GM23338 (cell line): ENCODE measurements around the gene TAPBP. TPM values are rescaled to one million over a fixed set of nuclear protein-coding genes. Genes with fewer than 3 reads are reported as not detected.

Source experiments
- ATAC-seq: fragments of 200-7000 bp; cut with Tn5 transposase; 3 replicates; pipeline ENCODE4 v1.9.1; 2020
- DNase-seq: peaks from one replicate; pipeline ENCODE4 v3.0.0-alpha.2; 2015; ENCODE audit warnings: low spot score
- H2AFZ ChIP-seq: fragments of 200-600 bp; sonication (generic); 2 replicates; pipeline ENCODE4 v1.8.0; 2016; ENCODE audit warnings: antibody characterized with exemption, mild to moderate bottlenecking, moderate library complexity
- H3F3A ChIP-seq: fragments of 200-600 bp; sonication (generic); replicated peaks from 2 replicates; pipeline ENCODE4 v1.8.0; 2017; ENCODE audit warnings: antibody characterized with exemption, mixed run types, low read depth
- H3K27ac ChIP-seq: fragments of 200-600 bp; sonication (generic); 2 replicates; pipeline ENCODE4 v1.6.1; 2016; ENCODE audit warnings: low read depth
- H3K27me3 ChIP-seq: fragments of 200-600 bp; sonication (generic); 2 replicates; pipeline ENCODE4 v1.8.0; 2016; ENCODE audit warnings: mild to moderate bottlenecking, mixed run types, moderate library complexity; ENCODE audit not compliant: insufficient read depth
- H3K36me3 ChIP-seq: fragments of 200-600 bp; sonication (generic); 2 replicates; pipeline ENCODE4 v1.8.0; 2016; ENCODE audit warnings: mild to moderate bottlenecking; ENCODE audit not compliant: insufficient read depth
- H3K4me1 ChIP-seq: fragments of 200-600 bp; sonication (generic); 2 replicates; pipeline ENCODE4 v1.8.0; 2016; ENCODE audit warnings: mild to moderate bottlenecking, moderate library complexity; ENCODE audit not compliant: insufficient read depth
- H3K4me2 ChIP-seq: fragments of 200-600 bp; sonication (generic); 2 replicates; pipeline ENCODE4 v1.7.1; 2017; ENCODE audit warnings: mixed run types
- H3K4me3 ChIP-seq: fragments of 200-600 bp; sonication (generic); 2 replicates; pipeline ENCODE4 v1.6.1; 2016; ENCODE audit warnings: mixed run types
- H3K79me2 ChIP-seq: fragments of 200-600 bp; sonication (generic); replicated peaks from 2 replicates; pipeline ENCODE4 v1.8.0; 2017; ENCODE audit warnings: mild to moderate bottlenecking; ENCODE audit not compliant: insufficient read depth
- H3K9me2 ChIP-seq: fragments of 200-600 bp; sonication (generic); 2 replicates; pipeline ENCODE4 v1.8.0; 2017; ENCODE audit not compliant: insufficient read depth
- H4K20me1 ChIP-seq: fragments of 200-600 bp; sonication (generic); replicated peaks from 2 replicates; pipeline ENCODE4 v1.8.0; 2017; ENCODE audit warnings: mild to moderate bottlenecking; ENCODE audit not compliant: insufficient read depth
- H3K27ac Mint-ChIP-seq: 2 replicates; pipeline ENCODE4 v1.8.0; 2020; ENCODE audit warnings: inconsistent platforms, mild to moderate bottlenecking, moderate library complexity, mixed read lengths
- H3K27me3 Mint-ChIP-seq: 3 replicates; pipeline ENCODE4 v1.8.0; 2022; ENCODE audit warnings: low read depth, mild to moderate bottlenecking, moderate library complexity, mixed read lengths, inconsistent platforms; ENCODE audit not compliant: insufficient read depth, poor library complexity
- H3K36me3 Mint-ChIP-seq: 3 replicates; pipeline ENCODE4 v1.8.0; 2021; ENCODE audit warnings: low read depth, mild to moderate bottlenecking, inconsistent platforms, moderate library complexity, mixed read lengths
- H3K4me1 Mint-ChIP-seq: 3 replicates; pipeline ENCODE4 v1.8.0; 2020; ENCODE audit warnings: mild to moderate bottlenecking, inconsistent platforms, mixed read lengths
- H3K4me3 Mint-ChIP-seq: 3 replicates; pipeline ENCODE4 v1.8.0; 2021; ENCODE audit warnings: moderate library complexity, mild to moderate bottlenecking, inconsistent platforms, mixed read lengths
- H3K9me3 Mint-ChIP-seq: 3 replicates; pipeline ENCODE4 v1.8.0; 2020; ENCODE audit warnings: moderate library complexity, mild to moderate bottlenecking, inconsistent platforms, mixed read lengths
- CREB1 ChIP-seq: fragments of 250-450 bp; sonication (Bioruptor Pico); IDR thresholded peaks from 2 replicates; pipeline ENCODE4 v1.5.0; 2020; ENCODE audit warnings: low read depth, mild to moderate bottlenecking, moderate library complexity
- EZH2 ChIP-seq: fragments of 200-600 bp; sonication (generic); IDR thresholded peaks from one replicate; pipeline ENCODE4 v1.8.0; 2017; ENCODE audit warnings: antibody characterized with exemption, mild to moderate bottlenecking, low read depth; ENCODE audit not compliant: unreplicated experiment
- JUNB ChIP-seq: IDR thresholded peaks from one replicate; pipeline ENCODE4 v1.6.1; 2016; ENCODE audit warnings: antibody characterized with exemption; ENCODE audit not compliant: unreplicated experiment
- NANOG ChIP-seq: IDR thresholded peaks from 2 replicates; pipeline ENCODE4 v1.6.1; 2016; ENCODE audit warnings: antibody characterized with exemption, borderline replicate concordance
- ZNF331 ChIP-seq: fragments of 250-450 bp; sonication (Bioruptor Pico); IDR thresholded peaks from 2 replicates; pipeline ENCODE4 v1.5.0; 2020; ENCODE audit warnings: low read depth, mild to moderate bottlenecking, moderate library complexity
- polyA plus RNA-seq: library from polyadenylated mRNA; unstranded; fragments of >200 nt; fragmentation: Nextera tagmentation; extraction: Ambion mirVana; gene quantifications from 2 replicates; pipeline ENCODE4 v1.2.1, GENCODE V29; 2016
- total RNA-seq: library from RNA; depleted of rRNA; stranded (reverse); fragments of >200 nt; shearing (Covaris generic); gene quantifications from 2 replicates; pipeline ENCODE4 v1.2.3, GENCODE V29; 2014
- TF ChIP-seq, protein P1 (sequence below): IDR thresholded peaks from 2 replicates; pipeline ENCODE4 v1.6.1; 2016; ENCODE audit warnings: antibody characterized with exemption
- TF ChIP-seq, protein P2 (sequence below): IDR thresholded peaks from one replicate; pipeline ENCODE4 v1.6.1; 2018; ENCODE audit warnings: antibody characterized with exemption; ENCODE audit not compliant: unreplicated experiment
- TF ChIP-seq, protein P3 (sequence below), 2 experiments: fragments of 200-600 bp in 1 of 2; sonication (generic) in 1 of 2; conservative IDR thresholded peaks; 2 replicates each; pipeline versions ENCODE4 v1.5.1 to v1.6.1; 2016 to 2017; ENCODE audit warnings: antibody characterized with exemption in 2 of 2, low read depth in 2 of 2, mild to moderate bottlenecking in 2 of 2, moderate library complexity in 1 of 2
- TF ChIP-seq, protein P4 (sequence below): fragments of 250-450 bp; sonication (Bioruptor Pico); IDR thresholded peaks from 2 replicates; pipeline ENCODE4 v1.5.0; 2020; ENCODE audit warnings: mild to moderate bottlenecking, moderate library complexity

TAPBP gene
- total and polyA plus RNA-seq, 2 experiments from 2014 or later: 19.9 to 37.5 TPM

DNA sequence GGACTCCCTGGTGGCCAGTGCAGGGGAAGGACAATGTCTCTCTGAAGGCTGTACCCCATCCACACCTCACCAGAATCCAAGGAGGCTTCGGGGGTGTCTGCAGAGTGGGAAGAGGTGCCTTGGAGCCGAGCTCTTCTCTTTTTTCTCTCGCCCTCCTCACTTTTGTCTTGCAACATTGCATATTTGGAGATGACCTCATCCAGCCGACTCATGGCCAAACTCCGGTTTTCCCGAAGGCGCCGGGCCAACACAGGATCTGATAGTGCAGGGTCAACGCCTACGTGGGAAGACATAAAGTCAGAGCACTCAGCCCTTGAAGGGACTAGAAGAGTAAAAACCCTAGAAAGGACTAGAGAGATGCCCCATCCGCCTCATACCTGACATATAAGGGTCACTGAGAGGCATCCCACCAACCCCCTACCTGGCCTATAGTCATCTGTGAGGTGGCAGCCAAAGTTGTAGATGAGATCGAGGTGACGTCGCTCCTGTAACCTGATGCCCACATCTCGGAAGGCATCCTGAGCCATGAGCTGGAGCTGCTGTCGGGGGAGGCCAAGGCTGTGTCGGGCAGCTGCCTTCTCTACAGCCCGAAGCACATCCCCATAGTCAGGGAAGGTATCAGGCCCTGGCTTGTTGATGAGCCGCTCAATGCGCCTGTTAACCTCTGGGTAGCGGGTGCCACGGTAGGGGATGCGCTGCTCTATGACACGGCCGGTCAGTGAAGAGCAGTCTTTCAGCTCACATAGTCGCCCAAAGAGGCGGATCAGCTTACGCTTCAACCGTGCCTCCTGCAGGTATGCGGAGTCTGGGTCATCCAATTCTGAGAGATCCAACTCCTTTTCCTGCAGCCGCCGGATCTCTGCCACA lies 6.7 kb upstream of the TAPBP start:
- ATAC-seq (no peak), DNase-seq (peak; percentile 41)
- Histone ChIP-seq H3K27ac (peak overlapping the region; percentile 69; the same call in 1 of the 2 replicates), H4K20me1 (peaks cover 11% of the 10 kb centered on the region), H3K27me3 (no peaks in the 10 kb centered on the region), H3K79me2 (peaks cover 36% of the 10 kb centered on the region), H3K9me2 (no peaks in the 10 kb centered on the region), H3K4me2 (peak overlapping the region; percentile 92), H3F3A (peaks cover 20% of the 10 kb centered on the region), H3K36me3 (peaks cover 14% of the 10 kb centered on the region), H2AFZ (no peak overlapping the region), H3K4me1 (peaks cover 47% of the 10 kb centered on the region), H3K4me3 (peak overlapping the region; percentile 30; the same call in 1 of the 2 replicates)
- Mint-ChIP-seq H3K4me3 (peak overlapping the region; percentile 90), H3K4me1 (peaks cover 63% of the 10 kb centered on the region), H3K9me3 (no peaks in the 10 kb centered on the region; the same call in 1 of the 3 replicates), H3K27ac (peak overlapping the region; percentile 92), H3K27me3 (peaks cover 15% of the 10 kb centered on the region), H3K36me3 (peaks cover 42% of the 10 kb centered on the region)
- TF ChIP-seq JUNB (no peak), CREB1 (no peak), ZNF331 (no peak), EZH2 (no peak), NANOG (no peak)
- TF ChIP-seq, protein P1, sequence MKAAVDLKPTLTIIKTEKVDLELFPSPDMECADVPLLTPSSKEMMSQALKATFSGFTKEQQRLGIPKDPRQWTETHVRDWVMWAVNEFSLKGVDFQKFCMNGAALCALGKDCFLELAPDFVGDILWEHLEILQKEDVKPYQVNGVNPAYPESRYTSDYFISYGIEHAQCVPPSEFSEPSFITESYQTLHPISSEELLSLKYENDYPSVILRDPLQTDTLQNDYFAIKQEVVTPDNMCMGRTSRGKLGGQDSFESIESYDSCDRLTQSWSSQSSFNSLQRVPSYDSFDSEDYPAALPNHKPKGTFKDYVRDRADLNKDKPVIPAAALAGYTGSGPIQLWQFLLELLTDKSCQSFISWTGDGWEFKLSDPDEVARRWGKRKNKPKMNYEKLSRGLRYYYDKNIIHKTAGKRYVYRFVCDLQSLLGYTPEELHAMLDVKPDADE: no peak
- TF ChIP-seq, protein P2, sequence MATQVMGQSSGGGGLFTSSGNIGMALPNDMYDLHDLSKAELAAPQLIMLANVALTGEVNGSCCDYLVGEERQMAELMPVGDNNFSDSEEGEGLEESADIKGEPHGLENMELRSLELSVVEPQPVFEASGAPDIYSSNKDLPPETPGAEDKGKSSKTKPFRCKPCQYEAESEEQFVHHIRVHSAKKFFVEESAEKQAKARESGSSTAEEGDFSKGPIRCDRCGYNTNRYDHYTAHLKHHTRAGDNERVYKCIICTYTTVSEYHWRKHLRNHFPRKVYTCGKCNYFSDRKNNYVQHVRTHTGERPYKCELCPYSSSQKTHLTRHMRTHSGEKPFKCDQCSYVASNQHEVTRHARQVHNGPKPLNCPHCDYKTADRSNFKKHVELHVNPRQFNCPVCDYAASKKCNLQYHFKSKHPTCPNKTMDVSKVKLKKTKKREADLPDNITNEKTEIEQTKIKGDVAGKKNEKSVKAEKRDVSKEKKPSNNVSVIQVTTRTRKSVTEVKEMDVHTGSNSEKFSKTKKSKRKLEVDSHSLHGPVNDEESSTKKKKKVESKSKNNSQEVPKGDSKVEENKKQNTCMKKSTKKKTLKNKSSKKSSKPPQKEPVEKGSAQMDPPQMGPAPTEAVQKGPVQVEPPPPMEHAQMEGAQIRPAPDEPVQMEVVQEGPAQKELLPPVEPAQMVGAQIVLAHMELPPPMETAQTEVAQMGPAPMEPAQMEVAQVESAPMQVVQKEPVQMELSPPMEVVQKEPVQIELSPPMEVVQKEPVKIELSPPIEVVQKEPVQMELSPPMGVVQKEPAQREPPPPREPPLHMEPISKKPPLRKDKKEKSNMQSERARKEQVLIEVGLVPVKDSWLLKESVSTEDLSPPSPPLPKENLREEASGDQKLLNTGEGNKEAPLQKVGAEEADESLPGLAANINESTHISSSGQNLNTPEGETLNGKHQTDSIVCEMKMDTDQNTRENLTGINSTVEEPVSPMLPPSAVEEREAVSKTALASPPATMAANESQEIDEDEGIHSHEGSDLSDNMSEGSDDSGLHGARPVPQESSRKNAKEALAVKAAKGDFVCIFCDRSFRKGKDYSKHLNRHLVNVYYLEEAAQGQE: no peak
- TF ChIP-seq, protein P3, sequence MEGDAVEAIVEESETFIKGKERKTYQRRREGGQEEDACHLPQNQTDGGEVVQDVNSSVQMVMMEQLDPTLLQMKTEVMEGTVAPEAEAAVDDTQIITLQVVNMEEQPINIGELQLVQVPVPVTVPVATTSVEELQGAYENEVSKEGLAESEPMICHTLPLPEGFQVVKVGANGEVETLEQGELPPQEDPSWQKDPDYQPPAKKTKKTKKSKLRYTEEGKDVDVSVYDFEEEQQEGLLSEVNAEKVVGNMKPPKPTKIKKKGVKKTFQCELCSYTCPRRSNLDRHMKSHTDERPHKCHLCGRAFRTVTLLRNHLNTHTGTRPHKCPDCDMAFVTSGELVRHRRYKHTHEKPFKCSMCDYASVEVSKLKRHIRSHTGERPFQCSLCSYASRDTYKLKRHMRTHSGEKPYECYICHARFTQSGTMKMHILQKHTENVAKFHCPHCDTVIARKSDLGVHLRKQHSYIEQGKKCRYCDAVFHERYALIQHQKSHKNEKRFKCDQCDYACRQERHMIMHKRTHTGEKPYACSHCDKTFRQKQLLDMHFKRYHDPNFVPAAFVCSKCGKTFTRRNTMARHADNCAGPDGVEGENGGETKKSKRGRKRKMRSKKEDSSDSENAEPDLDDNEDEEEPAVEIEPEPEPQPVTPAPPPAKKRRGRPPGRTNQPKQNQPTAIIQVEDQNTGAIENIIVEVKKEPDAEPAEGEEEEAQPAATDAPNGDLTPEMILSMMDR (conservative IDR thresholded peaks at IDR 0.05; ENCODE audit: low read depth in 2 of 2): no peak
- TF ChIP-seq, protein P4, sequence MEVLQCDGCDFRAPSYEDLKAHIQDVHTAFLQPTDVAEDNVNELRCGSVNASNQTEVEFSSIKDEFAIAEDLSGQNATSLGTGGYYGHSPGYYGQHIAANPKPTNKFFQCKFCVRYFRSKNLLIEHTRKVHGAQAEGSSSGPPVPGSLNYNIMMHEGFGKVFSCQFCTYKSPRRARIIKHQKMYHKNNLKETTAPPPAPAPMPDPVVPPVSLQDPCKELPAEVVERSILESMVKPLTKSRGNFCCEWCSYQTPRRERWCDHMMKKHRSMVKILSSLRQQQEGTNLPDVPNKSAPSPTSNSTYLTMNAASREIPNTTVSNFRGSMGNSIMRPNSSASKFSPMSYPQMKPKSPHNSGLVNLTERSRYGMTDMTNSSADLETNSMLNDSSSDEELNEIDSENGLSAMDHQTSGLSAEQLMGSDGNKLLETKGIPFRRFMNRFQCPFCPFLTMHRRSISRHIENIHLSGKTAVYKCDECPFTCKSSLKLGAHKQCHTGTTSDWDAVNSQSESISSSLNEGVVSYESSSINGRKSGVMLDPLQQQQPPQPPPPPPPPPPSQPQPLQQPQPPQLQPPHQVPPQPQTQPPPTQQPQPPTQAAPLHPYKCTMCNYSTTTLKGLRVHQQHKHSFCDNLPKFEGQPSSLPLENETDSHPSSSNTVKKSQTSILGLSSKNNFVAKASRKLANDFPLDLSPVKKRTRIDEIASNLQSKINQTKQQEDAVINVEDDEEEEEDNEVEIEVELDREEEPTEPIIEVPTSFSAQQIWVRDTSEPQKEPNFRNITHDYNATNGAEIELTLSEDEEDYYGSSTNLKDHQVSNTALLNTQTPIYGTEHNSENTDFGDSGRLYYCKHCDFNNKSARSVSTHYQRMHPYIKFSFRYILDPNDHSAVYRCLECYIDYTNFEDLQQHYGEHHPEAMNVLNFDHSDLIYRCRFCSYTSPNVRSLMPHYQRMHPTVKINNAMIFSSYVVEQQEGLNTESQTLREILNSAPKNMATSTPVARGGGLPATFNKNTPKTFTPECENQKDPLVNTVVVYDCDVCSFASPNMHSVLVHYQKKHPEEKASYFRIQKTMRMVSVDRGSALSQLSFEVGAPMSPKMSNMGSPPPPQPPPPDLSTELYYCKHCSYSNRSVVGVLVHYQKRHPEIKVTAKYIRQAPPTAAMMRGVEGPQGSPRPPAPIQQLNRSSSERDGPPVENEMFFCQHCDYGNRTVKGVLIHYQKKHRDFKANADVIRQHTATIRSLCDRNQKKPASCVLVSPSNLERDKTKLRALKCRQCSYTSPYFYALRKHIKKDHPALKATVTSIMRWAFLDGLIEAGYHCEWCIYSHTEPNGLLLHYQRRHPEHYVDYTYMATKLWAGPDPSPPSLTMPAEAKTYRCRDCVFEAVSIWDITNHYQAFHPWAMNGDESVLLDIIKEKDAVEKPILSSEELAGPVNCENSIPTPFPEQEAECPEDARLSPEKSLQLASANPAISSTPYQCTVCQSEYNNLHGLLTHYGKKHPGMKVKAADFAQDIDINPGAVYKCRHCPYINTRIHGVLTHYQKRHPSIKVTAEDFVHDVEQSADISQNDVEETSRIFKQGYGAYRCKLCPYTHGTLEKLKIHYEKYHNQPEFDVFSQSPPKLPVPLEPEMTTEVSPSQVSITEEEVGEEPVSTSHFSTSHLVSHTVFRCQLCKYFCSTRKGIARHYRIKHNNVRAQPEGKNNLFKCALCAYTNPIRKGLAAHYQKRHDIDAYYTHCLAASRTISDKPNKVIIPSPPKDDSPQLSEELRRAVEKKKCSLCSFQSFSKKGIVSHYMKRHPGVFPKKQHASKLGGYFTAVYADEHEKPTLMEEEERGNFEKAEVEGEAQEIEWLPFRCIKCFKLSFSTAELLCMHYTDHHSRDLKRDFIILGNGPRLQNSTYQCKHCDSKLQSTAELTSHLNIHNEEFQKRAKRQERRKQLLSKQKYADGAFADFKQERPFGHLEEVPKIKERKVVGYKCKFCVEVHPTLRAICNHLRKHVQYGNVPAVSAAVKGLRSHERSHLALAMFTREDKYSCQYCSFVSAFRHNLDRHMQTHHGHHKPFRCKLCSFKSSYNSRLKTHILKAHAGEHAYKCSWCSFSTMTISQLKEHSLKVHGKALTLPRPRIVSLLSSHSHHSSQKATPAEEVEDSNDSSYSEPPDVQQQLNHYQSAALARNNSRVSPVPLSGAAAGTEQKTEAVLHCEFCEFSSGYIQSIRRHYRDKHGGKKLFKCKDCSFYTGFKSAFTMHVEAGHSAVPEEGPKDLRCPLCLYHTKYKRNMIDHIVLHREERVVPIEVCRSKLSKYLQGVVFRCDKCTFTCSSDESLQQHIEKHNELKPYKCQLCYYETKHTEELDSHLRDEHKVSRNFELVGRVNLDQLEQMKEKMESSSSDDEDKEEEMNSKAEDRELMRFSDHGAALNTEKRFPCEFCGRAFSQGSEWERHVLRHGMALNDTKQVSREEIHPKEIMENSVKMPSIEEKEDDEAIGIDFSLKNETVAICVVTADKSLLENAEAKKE (CRISPR knock-in tag): no peak
